Fibroblast of mammary gland (primary cell): ENCODE results near the gene SYT6.
"Not testable (repeated sequence)": the region's sequence is repeated elsewhere in the genome, so short reads cannot be mapped to it uniquely, and the experiment has no call there.

ENCODE experiments used
- DNase-seq: peaks from one replicate; pipeline ENCODE4 v3.0.0-alpha.2; 2010; ENCODE audit warnings: low read depth
- H3K4me3 ChIP-seq: 2 replicates; pipeline ENCODE4 v1.5.1; 2011; ENCODE audit warnings: low read depth, mild to moderate bottlenecking, low read length, moderate library complexity; ENCODE audit not compliant: control insufficient read depth
- CTCF ChIP-seq: conservative IDR thresholded peaks from 2 replicates; pipeline ENCODE4 v1.5.1; 2011; ENCODE audit warnings: low read depth, low read length, inconsistent platforms; ENCODE audit not compliant: control insufficient read depth, insufficient read depth

Gene SYT6

GRCh38 chr1:114077188-114077587 lies 76.5 kb downstream of the SYT6 start:
- DNase-seq: no peak
- TF ChIP-seq CTCF: no peak
- H3K4me3 ChIP-seq: no peak overlapping the region

GRCh38 chr1:114076308-114076707 lies 77.4 kb downstream of the SYT6 start:
- no peak for TF ChIP-seq CTCF
- no peak for DNase-seq
- no peak overlapping the region for H3K4me3 ChIP-seq

- H3K4me3 ChIP-seq: no peak overlapping the region
- DNase-seq: no peak
- TF ChIP-seq CTCF: no peak
These were observed 78.0 kb downstream of the SYT6 start for GRCh38 chr1:114075546-114076242.

- DNase-seq: no peak
- no peak overlapping the region for H3K4me3 ChIP-seq
- no peak for TF ChIP-seq CTCF
These were observed 78.6 kb downstream of the SYT6 start for GRCh38 chr1:114075105-114075504.

GRCh38 chr1:114072246-114072645 lies 81.4 kb downstream of the SYT6 start:
- no peak overlapping the region for H3K4me3 ChIP-seq
- TF ChIP-seq CTCF: no peak
- no peak for DNase-seq

GRCh38 chr1:114069762-114070161 lies 83.9 kb downstream of the SYT6 start:
- not testable (repeated sequence) for H3K4me3 ChIP-seq, DNase-seq

GRCh38 chr1:114068684-114069083 lies 85.0 kb downstream of the SYT6 start:
- H3K4me3 ChIP-seq, DNase-seq: not testable (repeated sequence)

- not testable (repeated sequence) for H3K4me3 ChIP-seq, DNase-seq
These were observed 88.0 kb downstream of the SYT6 start for GRCh38 chr1:114065671-114066070.
